Raji (cell line): ENCODE data around the gene PARP16.
A peak's percentile ranks its signal among the peaks of the same experiment; 100 is the strongest.

Source experiments
- POLR2A ChIP-seq: IDR thresholded peaks from 2 replicates; pipeline ENCODE4 v1.6.1; 2011; ENCODE audit warnings: low read depth, low read length, control low read depth; ENCODE audit not compliant: insufficient read depth

The PARP16 gene

DNA sequence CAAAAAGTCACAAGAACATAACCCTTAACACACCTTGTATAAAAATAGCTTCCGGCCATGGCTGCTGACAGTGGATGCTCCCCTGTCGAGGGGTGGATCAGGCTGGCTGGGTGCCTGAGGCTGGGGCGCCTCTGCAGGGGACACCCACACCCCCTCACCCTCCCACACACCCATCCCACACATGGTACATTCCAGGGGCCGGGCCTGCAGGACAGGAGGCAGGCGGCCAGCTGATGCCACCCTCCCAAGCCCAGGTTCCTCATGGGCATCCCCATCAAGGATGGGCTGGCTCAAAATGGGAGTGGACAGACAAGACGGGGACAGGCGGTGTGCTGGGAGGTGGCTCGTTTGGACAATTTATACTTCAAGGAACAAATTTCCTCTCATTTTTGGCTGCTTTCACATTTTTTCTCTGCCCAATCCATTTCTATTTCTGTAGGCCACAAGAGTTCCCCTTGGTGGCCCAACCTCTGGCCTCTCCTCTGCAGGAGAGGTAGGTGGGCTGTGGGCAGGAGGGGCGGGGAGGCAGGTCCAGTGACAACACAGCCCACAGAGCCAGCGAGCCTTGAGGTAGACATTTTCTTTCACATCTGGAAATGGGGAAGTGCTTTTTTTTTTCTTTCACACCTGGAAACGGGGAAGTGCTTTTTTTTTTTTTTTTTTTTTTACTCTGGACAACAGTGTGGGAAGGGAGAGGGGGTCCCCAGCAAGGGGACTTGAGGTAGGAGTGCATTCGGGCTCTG, 41.1 kb upstream of the PARP16 start:
- no peak for TF ChIP-seq POLR2A

GRCh38 chr15:65326818-65327217, 40.1 kb upstream of the PARP16 start:
- no peak for TF ChIP-seq POLR2A

DNA sequence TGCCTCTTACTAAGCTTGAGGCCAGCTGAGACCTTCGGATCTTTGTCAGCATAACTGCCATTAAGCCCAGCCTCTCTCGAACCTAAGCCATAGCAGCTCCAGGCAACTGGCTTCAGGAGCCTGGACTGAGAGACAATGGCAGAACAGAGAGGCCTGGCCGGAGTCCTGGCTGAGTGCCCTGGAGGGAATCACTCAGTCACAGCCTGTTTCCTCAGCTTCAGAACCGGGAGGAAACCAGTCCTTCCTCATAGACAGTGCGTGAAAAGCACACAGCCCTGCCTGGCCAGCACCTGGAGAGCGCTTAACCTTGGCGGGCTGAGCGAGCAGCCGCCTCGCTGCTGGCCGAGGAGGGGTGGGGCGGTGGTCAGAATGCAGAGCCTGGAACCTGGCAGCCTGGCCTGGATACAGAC, 39.4 kb upstream of the PARP16 start:
- no peak for TF ChIP-seq POLR2A

GRCh38 chr15:65323071-65323511, 36.4 kb upstream of the PARP16 start:
- TF ChIP-seq POLR2A, result no peak

GRCh38 chr15:65318870-65319356, 32.2 kb upstream of the PARP16 start:
- no peak for TF ChIP-seq POLR2A

- no peak for TF ChIP-seq POLR2A
These were observed 25.8 kb upstream of the PARP16 start for GRCh38 chr15:65312400-65312916.

- TF ChIP-seq POLR2A, result no peak
These were observed 25.1 kb upstream of the PARP16 start for GRCh38 chr15:65311760-65312159.

GRCh38 chr15:65310431-65311137, 23.9 kb upstream of the PARP16 start:
- TF ChIP-seq POLR2A, result no peak

DNA sequence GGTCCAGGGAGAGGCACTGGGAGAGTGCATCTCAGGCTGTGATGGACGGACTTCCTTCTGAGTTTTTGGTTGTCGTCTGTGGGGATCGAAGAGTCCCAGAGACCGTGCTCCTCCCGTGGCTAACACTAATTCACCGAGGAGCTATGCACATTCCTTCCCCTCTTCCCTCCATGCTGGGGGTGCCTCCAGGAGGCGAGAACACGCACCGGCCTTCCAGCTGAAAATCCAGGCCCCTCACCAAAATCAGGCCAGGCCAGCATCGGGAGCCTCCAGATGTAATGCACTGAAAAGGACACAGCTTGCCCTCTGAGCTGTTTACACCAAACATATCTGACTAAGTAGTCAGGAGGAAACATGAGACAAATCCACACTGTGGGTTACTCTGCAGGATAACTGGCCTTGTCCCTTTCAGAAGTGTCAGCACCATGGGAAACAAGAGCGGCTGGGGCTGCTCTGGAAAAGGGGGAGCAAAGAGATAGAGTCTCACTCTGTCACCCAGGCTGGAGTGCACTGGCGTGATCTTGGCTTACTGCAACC, 23.3 kb upstream of the PARP16 start:
- no peak for TF ChIP-seq POLR2A

GRCh38 chr15:65307978-65308377, 21.3 kb upstream of the PARP16 start:
- no peak for TF ChIP-seq POLR2A

GRCh38 chr15:65306551-65306950, 19.9 kb upstream of the PARP16 start:
- TF ChIP-seq POLR2A, result no peak

DNA sequence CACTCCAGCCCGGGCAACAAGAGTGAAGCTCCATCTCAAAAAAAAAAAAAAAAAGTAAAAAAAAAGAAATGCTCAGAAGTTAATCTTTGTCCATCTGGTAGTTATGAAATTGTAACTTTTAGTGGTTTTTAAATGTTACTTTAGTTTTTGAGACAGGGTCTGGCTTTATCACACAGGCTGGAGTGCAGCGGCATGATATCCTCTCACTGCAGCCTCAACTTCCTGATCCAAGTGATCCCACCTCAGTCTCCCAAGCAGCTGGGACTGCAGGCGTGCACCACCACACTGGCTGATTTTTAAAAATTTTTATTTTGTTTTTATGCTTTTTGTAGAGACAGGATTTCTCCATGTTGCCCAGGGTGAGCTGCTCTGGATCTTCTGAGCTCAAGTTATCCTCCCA, 19.1 kb upstream of the PARP16 start:
- TF ChIP-seq POLR2A, result no peak

GRCh38 chr15:65305150-65305758, 18.6 kb upstream of the PARP16 start:
- no peak for TF ChIP-seq POLR2A

GRCh38 chr15:65304381-65305149, 17.9 kb upstream of the PARP16 start, which contains the start of gene RNU5B-1:
RNU5B-1 (plus strand) TSS chr15:65304677.
- TF ChIP-seq POLR2A, result peak; percentile 99
